ENCODE data around the gene TMEM219.

Gene TMEM219

GRCh38 chr16:29983420-29984136 is 21.7 kb downstream of the TMEM219 start:
- DNase-seq = no peak

DNA sequence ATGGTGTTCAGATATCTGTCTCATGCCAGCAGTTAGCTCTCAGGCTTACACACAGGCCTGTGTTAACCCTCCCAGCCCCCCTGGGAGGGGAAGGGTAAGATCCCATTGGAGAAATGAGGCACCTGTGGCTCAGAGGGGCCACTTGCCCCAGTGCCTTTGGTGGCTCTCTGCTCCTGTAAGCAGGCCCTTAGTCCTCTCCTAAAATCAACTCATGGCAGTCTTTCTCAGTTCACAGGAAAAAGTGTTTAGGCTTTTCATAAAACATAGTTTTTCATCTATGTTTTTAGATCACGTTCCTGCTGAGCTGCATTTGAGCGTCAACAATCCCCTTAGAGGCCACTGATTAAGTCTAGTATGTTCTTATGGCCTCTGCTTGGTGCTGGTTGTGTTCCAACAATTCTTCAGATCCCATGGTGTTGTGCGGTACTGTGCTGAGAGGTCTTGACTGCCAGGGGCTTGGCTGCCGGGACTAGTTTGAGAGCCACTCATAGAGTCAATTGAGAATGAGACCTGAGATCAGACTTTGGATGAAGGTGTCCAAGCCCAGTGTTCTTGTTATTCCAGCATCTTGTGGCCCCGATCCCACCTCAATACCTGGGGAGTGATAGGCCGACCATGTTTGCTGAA is 22.4 kb downstream of the TMEM219 start:
- DNase-seq = no peak

- DNase-seq = no peak
These were observed 22.9 kb downstream of the TMEM219 start for GRCh38 chr16:29984764-29985147.

- no peak for DNase-seq
These were observed 23.5 kb downstream of the TMEM219 start for GRCh38 chr16:29985271-29985811.

GRCh38 chr16:29986231-29986630 is 24.4 kb downstream of the TMEM219 start:
- DNase-seq = no peak

GRCh38 chr16:29986931-29987330 is 25.1 kb downstream of the TMEM219 start:
- no peak for DNase-seq

- DNase-seq = no peak
These were observed 25.6 kb downstream of the TMEM219 start for GRCh38 chr16:29987371-29988085.

DNA sequence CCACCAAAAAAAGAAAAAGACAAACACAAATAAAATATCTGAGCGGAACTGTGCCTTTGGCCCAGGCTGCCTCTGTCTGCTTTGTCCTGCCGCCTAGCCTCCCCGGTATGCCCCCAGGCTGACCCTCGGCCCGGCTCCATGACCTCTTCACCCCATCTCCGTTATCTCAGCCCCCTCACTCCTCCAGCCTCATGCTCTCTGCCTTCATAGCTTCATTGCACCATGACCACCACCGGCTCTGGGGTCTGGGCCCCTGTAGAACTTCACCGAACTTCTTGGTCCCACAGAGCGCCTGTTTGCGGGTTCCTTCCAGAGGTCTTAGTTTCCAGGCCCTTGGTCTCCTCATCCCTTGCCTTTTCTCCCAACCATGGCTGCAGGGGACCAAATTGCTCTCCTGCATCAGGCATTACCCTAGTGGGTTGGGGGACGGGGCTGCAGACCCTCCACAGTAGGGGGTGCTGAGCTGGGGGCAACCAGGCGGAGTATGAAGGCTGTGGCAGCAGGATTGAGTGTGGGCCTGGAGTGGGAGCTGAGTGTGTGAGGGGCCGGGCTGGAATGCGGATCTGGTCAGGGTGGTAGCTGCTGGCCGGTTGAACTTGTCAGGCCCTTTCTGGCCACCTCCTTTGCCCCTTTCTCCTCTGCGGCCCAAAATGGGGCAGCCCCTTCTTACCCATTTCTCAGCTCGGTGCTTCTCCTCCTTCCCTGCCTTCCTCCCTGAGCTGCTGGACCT is 26.6 kb downstream of the TMEM219 start:
- DNase-seq = no peak

- no peak for DNase-seq
These were observed 27.4 kb downstream of the TMEM219 start for GRCh38 chr16:29989111-29989858.

DNA sequence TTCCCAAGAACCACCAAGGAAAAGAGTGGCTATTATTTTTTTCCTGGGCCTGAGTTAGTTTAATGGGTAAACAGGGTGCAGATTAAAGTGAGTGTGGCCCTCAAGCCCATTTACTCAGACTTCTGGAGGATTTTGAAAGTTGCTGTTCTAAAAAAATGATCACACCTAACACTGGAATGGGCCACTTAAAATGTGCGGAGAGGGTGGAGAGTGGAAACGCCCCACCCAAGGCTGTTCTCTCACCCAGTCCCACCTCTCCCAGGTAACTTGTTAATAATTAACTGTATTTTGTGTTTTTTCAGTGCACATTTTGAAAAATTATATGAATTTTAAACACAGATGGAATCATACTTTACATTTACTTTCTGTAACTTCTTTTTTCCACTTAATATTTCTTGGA is 28.2 kb downstream of the TMEM219 start:
- DNase-seq = no peak

DNA sequence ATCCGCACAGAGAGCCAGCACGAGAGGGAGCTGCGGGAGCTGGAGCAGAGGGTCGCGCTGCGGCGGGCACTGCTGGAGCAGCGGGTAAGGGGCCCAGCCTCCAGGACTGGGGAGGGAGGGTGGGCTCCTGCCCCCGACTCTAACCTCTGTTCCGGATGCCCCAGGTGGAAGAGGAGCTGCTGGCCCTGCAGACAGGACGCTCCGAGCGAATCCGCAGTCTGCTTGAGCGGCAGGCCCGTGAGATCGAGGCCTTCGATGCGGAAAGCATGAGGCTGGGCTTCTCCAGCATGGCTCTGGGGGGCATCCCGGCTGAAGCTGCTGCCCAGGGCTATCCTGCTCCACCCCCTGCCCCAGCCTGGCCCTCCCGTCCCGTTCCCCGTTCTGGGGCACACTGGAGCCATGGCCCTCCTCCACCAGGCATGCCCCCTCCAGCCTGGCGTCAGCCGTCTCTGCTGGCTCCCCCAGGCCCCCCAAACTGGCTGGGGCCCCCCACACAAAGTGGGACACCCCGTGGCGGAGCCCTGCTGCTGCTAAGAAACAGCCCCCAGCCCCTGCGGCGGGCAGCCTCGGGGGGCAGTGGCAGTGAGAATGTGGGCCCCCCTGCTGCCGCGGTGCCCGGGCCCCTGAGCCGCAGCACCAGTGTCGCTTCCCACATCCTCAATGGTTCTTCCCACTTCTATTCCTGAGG is 29.1 kb downstream of the TMEM219 start:
- DNase-seq = no peak

DNA sequence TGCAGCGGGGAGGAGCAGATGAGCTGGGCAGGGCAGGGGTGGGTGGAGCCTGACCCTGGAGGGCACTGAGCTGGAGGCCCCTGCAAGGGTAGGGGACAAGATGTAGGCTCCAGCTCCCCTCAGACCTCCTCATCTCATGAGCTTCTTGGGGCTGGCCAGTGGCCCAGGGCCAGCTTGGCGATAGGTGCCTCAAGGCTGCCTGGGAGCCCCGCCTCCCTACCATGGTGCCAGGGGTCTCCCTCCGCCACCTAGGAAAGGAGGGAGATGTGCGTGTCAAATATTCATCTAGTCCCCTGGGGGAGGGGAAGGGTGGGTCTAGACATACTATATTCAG is 29.7 kb downstream of the TMEM219 start:
- DNase-seq = no peak

GRCh38 chr16:29992344-29992967 is 30.6 kb downstream of the TMEM219 start:
- no peak for DNase-seq

DNA sequence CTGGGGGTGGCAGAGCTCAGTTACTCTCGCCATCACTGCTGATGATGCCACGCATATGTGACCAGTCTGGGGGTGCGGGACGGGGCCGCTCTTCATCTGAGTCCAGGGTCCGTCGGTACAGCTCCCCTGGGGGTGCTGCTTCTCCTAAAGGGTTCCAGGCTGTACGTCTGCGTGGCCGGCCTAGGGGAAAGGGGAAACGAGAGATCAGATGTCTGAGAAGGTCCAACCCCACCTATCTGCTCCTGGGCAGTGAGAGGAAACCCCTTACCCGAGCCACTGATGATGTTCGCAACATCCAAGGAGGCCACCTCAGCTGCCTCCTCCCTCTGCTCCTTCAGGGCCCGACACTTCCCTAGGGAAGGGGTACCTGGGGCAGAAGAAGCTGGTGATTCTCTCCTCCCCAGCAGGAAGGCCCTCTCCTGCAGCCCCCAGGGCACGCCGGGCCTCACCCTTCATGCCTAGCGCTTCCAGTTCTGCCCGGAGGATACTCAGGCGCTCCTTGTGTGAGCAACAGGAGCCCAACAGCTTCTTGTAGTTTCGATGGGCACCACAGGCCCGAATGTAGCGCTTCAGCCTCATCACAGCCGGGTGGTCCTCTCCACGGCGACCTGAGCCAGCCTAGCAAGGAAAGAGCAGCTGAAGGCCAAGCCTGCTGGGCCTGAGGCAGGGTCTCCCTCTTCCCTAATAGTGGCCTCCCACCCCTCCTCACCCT is 31.5 kb downstream of the TMEM219 start:
- no peak for DNase-seq

DNA sequence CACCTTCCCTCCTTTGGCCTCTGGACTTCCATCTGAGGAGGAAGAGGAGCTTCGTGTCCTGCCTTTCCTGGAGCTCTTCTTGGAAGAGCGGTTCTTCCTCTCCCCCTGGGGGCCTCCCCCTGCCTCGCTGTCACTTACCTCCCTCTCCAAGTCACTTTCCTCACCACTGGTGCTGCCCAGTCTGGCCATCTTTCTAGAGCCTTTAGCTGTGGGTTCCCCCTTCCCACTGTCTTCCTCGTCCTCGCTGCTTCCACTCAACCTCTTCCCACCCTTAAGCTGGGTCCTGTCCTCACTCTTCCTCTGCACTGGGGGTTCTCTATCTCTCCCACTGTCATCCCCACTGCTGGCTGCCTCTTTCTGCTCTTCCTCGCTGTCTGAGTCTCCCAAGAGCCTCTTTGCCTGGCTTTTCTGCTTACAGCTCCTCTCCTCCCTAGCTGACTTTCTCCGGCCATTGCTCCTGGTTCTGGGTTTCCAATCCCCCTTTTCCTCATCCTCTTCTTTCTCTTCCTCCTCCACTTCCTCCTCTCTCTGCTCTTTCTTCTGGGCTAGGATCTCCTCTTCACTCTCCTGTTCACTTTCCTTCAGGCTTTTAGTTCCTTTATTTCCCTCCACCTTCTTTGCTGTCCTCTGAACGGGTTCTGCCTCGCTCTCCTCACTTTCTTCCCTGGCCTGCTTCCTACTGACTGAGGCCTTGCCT is 32.2 kb downstream of the TMEM219 start:
- DNase-seq = no peak

DNA sequence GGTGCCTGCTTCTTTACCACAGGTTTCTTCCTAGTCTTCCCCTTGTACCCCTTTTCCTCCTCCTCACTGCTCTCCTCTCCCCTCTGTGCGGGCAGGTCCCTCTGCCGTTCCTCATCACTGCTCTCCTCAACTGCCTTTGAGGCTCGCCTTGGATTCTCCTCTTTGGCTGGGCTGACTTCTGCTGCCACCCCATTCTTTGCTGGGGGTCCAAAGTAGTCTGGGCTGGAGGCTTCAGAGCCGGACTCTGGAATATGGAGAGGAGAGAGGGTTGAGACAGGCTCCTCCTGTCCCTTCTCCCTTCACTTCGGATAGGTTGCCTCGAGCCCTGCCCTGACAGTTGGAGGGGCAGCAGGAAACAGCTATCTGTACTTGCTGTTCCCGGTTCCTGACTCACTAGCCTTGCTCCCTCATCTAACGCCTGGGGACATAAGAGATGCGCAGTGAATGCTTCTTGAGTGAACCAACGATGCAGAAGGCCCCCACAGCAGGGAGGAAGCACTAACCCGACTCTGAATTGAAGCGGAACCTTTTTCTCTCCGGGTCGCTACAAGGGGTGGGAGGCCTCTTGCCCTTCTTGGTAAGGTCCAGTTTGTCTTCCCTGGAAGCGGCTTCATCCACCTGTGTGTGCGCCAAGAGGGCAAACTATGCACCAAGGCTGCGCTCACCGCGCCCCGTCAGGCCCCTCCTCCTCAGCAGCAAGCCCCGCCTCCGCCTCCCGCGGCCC is 32.9 kb downstream of the TMEM219 start:
- DNase-seq = no peak

GRCh38 chr16:29995324-29995910 is 33.5 kb downstream of the TMEM219 start, which contains the start of gene HIRIP3:
HIRIP3 (minus strand) TSS chr16:29995617; CDS start chr16:29995605, 12 bp downstream.
- peak; percentile 96 for DNase-seq

GRCh38 chr16:29995911-29996765 is 34.3 kb downstream of the TMEM219 start, which contains the start of gene INO80E:
INO80E (plus strand) TSS chr16:29996241; CDS start chr16:29996311, 70 bp downstream.
- DNase-seq = peak; percentile 99
